ENCODE measurements around the gene C5AR2. TPM values are rescaled to one million over a fixed set of nuclear protein-coding genes. Genes with fewer than 3 reads are reported as not detected.

C5AR2 gene
- polyA plus RNA-seq, 1 of the 3 experiments (the other 2 are of a cell fraction): not detected

GRCh38 chr19:47374876-47375693 is 43.1 kb downstream of the C5AR2 start:
- CTCF ChIA-PET: interaction anchor here (0.7 to 2.7 kb wide), 3 partner anchors 16 to 79 kb away, joined by 3 to 12 read pairs (median 6); partner anchors contain the start of gene DHX34
- Histone ChIP-seq H4K20me1 (ENCODE audit: insufficient read depth) (no peaks in the 10 kb centered on the region), H2AFZ (ENCODE audit: low read depth) (no peak overlapping the region), H3K79me2 (ENCODE audit: insufficient read depth) (no peaks in the 10 kb centered on the region; the same call in 1 of the 2 replicates), H3K4me3 (ENCODE audit: low read depth in 2 of 2, low read length in 1 of 2) (no peak overlapping the region), H3K9me3 (no peaks in the 10 kb centered on the region), H3K9ac (no peak overlapping the region), H3K9me2 (no peaks in the 10 kb centered on the region), H3F3A (replicated peaks; ENCODE audit: insufficient read depth) (no peaks in the 10 kb centered on the region), H3K27me3 (ENCODE audit: insufficient read depth) (no peaks in the 10 kb centered on the region), H3K27ac (ENCODE audit: low read depth in 2 of 2, low read length in 1 of 2) (no peak overlapping the region), H3K4me1 (ENCODE audit: control insufficient read depth in 1 of 2, insufficient read depth in 2 of 2, low read depth in 1 of 2, low read length in 1 of 2) (no peaks in the 10 kb centered on the region), H3K4me2 (no peak overlapping the region), H3K36me3 (replicated peaks in 1 of 2; ENCODE audit: control insufficient read depth in 1 of 2, insufficient read depth in 2 of 2, low read length in 1 of 2) (peaks cover 8 to 77% of the 10 kb centered on the region in 2 experiments)
- WGBS (ENCODE audit: low lambda C conversion rate): 92% methylated on average over 17 of the region's 30 CpGs
- no peak for DNase-seq
- POLR2A ChIA-PET: no interaction called here
- TF ChIP-seq, protein P1, sequence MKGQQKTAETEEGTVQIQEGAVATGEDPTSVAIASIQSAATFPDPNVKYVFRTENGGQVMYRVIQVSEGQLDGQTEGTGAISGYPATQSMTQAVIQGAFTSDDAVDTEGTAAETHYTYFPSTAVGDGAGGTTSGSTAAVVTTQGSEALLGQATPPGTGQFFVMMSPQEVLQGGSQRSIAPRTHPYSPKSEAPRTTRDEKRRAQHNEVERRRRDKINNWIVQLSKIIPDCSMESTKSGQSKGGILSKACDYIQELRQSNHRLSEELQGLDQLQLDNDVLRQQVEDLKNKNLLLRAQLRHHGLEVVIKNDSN (IDR thresholded peaks at IDR 0.05; ENCODE audit: borderline replicate concordance, low read depth): no peak
- no peak for TF ChIP-seq TCF12 (IDR thresholded peaks at IDR 0.05)
- TF ChIP-seq MEF2A (IDR thresholded peaks at IDR 0.05; ENCODE audit: borderline replicate concordance, low read depth): no peak
- no peak for TF ChIP-seq FOXJ3 (CRISPR knock-in tag; IDR thresholded peaks at IDR 0.05)
- no peak for TF ChIP-seq FOSL2 (IDR thresholded peaks at IDR 0.05; ENCODE audit: borderline replicate concordance, low read depth)
- TF ChIP-seq GATA2 (CRISPR knock-in tag; IDR thresholded peaks at IDR 0.05): no peak

DNA sequence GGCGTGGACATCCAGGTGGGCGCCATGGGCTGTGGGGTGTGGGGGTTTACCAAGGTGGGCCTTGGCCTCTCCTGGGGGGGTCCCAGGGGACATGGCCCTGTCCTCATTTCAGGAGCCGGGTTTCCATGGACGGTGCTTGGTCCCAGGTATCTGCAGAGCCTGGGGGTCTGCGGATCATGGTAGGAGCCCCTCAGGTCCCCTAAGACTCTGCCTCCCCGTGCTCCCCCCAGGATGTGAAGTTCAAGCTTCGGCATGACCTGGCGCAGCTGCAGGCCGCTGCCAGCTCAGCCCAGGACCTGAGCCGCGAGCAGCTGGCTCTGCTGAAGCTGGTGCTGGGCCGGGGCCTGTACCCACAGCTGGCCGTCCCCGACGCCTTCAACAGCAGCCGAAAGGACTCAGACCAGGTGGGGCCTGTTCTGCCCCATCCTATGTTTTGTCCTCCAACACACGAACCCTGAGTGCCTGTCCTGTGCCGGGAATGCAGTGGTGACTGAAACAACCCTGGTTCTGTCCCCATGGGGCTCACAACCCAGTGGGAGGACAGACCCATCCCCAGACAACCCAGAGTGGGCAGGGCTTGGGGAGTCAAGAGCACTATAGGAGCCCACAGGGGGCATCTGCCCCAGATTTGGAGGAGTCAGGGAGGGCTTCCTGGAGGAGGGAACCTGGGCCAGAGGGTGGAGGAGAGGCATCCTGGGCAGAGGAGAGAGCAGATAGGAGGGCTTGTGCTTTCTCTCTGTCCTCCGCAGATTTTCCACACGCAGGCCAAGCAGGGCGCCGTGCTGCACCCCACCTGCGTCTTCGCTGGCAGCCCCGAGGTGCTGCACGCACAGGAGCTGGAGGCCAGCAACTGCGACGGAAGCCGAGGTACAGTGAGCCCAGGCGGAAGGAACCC is 44.0 kb downstream of the C5AR2 start:
- Histone ChIP-seq H4K20me1 (ENCODE audit: insufficient read depth) (no peaks in the 10 kb centered on the region), H3K9ac (no peak overlapping the region), H3K27me3 (ENCODE audit: insufficient read depth) (no peaks in the 10 kb centered on the region), H3K36me3 (replicated peaks in 1 of 2; ENCODE audit: control insufficient read depth in 1 of 2, insufficient read depth in 2 of 2, low read length in 1 of 2) (peaks cover 4 to 78% of the 10 kb centered on the region in 2 experiments), H3K27ac (ENCODE audit: low read depth in 2 of 2, low read length in 1 of 2) (no peak overlapping the region), H3K4me3 (ENCODE audit: low read depth in 2 of 2, low read length in 1 of 2) (no peak overlapping the region), H3K9me2 (no peaks in the 10 kb centered on the region), H3K79me2 (ENCODE audit: insufficient read depth) (no peaks in the 10 kb centered on the region; the same call in 1 of the 2 replicates), H3K4me2 (no peak overlapping the region), H3K4me1 (ENCODE audit: control insufficient read depth in 1 of 2, insufficient read depth in 2 of 2, low read depth in 1 of 2, low read length in 1 of 2) (no peaks in the 10 kb centered on the region), H2AFZ (ENCODE audit: low read depth) (no peak overlapping the region), H3F3A (replicated peaks; ENCODE audit: insufficient read depth) (no peaks in the 10 kb centered on the region), H3K9me3 (no peaks in the 10 kb centered on the region)
- TF ChIP-seq TCF12 (IDR thresholded peaks at IDR 0.05) (no peak), EZH2phosphoT487 (IDR thresholded peaks at IDR 0.05; ENCODE audit: borderline replicate concordance, low read depth) (no peak), POLR2AphosphoS5 (IDR thresholded peaks at IDR 0.05; ENCODE audit: low read depth, low read length) (no peak), RFX5 (IDR thresholded peaks at IDR 0.05; ENCODE audit: low read length) (no peak), JUND (IDR thresholded peaks at IDR 0.05) (no peak), FOXJ3 (CRISPR knock-in tag; IDR thresholded peaks at IDR 0.05) (no peak), EP300 (IDR thresholded peaks at IDR 0.05; ENCODE audit: borderline replicate concordance in 1 of 2, low read depth in 1 of 2, low read length in 1 of 2) (no peak), FOXM1 (IDR thresholded peaks at IDR 0.05; ENCODE audit: low read depth) (no peak), CHD2 (IDR thresholded peaks at IDR 0.05; ENCODE audit: low read length, partially characterized antibody) (no peak), RXRA (IDR thresholded peaks at IDR 0.05; ENCODE audit: borderline replicate concordance, low read depth) (no peak)
- POLR2A ChIA-PET: no interaction called here
- WGBS (ENCODE audit: low lambda C conversion rate): 100% methylated on average over 6 of the region's 30 CpGs
- peak; percentile 33 for DNase-seq
- CTCF ChIA-PET: interaction anchor here (1.4 to 2.7 kb wide), 3 partner anchors 15 to 91 kb away, joined by 3 to 12 read pairs (median 6); partner anchors contain the start of gene DHX34

Data from SK-N-SH (cell line).